GM18498 (cell line): ENCODE data around the gene CMTM3.
"Not testable (repeated sequence)": the region's sequence is repeated elsewhere in the genome, so short reads cannot be mapped to it uniquely, and the experiment has no call there.

Experiments
- ATAC-seq: cut with Tn5 transposase; IDR thresholded peaks from one replicate; pipeline ENCODE4 v1.9.1; 2021; ENCODE audit warnings: mild to moderate bottlenecking, moderate library complexity; ENCODE audit not compliant: unreplicated experiment

The CMTM3 gene

DNA sequence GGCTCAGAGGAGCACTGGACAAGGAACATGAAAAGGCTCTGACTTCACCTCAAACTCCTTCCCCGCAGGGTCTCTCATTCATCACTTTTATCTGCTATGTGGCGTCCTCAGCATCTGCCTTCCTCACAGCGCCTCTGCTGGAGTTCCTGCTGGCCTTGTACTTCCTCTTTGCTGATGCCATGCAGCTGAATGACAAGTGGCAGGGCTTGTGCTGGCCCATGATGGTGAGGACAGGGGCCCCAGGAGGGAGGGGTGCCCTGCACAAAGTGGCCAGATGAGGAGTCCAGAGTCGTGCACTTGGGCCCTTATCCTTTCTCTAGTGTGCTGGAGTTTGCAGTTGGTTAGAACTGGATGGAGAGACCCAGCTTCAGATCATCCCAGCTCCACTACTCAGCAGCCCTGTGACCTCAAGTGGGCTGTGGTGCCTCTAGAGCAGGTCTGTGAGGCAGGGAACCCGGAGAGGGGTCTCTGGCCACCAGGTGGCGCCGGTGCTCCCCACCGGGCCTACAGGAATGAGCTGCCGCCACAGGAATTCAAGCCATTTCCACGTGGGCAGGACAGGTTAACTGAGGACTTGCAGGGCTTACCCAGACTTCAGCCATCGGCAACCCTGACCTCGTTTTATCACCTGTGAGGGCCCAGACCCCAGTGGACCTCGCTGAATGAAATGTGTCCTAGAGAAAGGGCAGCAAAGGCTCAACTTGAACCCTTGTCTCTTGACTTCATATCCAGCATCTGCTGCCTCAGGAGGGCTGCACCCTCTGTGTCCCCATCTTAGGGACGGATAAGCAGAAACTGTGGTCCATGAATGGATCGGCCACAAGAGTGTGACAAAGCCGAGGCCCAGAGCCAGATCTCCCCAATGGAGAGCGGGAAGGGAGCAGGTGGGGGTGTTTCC lies 4.0 kb downstream of the CMTM3 start:
- peak; percentile 39 for ATAC-seq

DNA sequence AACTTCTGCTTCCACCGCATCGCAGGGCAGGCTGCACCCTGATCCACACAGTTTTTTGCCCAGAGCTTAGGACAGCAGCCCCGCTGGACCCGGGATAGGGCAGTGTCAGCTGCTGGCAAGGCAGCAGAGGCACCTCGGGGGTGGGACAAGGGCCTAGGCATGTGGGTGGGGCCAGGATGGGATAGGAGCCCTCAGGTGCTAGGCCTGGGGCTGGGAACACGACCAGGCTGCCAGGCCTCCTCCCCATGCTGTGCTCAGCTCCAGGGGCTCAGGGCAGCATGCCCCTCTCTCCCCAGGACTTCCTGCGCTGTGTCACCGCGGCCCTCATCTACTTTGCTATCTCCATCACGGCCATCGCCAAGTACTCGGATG lies 4.6 kb downstream of the CMTM3 start:
- no peak for ATAC-seq

DNA sequence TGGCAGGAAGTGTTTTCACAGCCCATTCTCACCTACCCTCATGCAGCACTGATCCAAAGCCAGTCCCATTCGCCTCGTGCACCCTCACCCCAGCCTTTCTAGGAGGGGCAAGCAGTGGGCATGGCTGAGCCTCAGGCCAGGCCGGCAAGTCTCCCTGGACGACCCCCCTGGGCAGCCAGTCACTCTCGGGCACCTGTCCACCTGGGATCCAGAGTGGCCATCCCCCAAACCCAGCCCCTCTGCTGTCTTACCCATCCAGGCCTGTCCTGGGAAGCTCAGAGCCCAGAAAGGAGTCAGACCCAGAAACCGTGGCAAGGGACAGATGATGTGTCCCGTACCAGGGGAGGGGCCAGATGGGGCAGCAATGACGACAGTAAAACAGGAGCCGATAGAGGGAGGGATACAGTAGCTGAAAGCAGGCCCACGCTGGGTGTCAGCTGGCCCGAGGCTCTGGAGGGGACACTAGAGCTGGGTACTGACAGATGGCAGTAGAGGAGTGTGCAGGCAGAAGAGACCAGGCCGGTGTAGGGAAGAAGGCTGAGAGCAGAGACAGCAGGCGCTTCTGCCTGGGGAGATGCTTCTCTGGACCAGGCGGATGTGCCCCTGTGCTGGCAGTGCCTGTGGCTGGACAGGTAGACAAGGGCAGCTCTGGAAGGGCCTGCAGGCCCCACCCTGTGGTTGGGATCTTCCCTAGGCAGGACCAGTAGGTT lies 5.8 kb downstream of the CMTM3 start:
- ATAC-seq, result no peak

DNA sequence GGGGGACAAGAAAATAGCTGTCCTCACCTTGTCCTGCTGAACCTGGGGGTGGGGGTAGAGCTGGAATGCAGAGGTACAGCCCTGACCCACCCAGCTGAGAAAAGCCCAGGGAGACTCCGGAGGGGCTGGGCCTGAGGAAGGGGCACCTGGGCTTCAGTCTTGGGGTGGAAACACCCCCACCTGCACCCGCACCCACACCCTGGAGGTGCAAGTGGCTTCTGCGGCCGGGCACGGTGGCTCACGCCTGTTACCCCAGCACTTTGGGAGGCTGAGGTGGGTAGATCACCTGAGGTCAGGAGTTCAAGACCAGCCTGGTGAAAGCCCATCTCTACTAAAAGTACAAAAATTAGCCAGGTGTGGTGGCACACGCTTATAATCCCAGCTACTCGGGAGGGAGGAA lies 7.4 kb downstream of the CMTM3 start:
- ATAC-seq, result not testable (repeated sequence)

DNA sequence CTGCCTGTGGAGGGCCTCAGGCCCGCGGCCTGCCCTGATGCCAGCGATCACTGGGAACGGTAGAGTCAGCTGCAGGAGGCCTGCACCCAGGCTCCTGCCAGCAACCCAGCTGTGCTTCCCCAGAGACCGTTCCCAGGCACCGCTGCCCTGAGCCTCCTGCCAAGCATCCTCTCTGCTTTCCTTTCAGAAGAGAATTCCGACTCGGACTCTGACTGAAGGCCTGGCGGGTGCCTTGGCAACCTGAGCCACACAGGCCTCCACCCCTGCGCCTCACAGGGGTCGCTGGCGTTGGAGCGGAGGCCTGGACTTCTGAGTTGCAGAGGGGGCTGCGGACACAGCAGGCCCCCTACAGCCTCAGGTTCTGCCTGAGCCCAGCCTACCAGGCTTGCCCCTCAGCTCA lies 7.9 kb downstream of the CMTM3 start:
- no peak for ATAC-seq

DNA sequence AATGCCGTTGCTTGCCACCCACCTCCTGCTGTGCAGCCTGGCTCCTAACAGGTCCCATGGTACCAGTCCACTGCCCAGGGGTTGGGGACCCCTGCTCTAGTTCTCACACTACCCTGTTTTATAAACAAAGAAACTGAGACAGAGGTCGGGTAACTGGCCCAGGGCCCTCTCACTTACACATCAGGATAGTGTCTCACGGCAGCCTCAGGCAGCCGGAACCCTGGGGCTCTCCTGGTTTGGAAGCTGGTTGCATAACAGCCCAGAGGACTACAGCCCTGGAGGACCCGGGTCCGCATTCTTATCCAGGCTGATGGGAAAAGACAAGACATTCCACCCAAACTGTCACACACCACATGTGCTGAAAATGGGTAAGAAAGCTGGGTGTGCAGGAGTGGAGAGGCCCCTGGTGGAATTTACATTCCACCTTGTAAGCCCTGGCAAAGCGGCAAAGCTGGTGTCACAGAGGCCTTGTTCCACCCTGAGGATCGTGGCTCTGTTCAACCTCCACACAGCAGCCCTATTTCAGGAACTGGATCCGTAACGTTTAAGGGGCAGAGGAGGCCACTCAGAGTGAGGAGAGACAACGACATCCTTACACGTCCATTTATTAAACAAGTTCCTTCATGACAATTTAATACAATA lies 9.8 kb downstream of the CMTM3 start:
- ATAC-seq, result no peak

DNA sequence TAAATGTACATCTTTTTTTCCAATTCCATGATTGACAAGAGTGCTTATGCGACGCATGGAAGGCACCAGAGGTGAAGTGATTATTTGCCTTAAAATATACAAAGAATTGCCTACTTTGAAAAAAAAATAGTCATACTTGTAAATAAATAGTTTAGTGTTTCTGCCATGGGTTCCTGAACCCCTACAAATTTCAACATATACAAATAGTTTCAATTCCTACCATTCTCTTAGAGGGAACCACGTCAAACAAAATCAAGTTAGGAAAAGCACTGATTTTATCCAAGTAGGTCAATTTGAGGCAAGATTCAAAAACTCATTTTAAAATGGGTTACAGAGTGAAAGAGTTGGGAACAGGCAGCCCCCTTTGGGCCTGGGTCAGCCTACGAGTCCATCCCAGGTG lies 11.7 kb downstream of the CMTM3 start:
- ATAC-seq, result no peak

DNA sequence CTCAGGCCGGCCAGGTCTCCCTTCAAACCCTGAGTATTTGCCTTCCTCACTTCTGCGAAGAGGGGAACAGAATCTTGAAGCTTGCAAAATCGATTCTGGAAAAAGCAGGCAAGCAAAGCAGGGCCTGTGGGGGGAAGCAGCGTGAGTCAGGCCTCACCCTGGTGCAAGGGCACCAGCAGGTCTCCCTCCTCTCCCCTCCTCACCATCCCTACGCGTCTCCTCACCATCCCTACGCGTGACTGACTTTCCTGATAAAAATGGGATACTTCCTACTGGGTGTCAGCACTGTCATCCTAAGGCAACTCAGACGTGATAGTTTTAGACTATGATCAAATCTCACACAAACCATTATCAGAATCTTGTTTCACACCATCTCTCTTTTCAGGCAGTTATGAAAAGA lies 12.1 kb downstream of the CMTM3 start:
- ATAC-seq, result no peak

DNA sequence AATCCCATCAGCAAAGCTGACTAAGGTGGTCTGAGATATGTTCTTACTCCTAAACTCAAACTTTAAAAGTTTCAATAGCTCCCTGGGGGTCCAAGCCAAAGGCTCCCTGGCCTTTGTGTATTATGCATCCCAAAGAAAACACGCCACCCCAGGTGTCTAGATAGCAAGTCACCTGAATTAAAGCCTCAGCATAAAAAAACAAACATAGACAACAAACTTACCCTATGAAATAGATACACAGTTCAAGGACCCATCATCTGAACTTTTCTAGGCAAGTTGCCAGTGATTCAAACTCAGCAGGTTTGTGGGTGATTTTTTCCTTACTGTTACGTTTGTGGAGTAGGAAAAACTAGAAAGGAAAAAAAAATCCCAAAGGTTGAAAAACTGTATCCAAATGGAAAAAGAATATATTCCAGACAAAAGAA lies 12.5 kb downstream of the CMTM3 start:
- ATAC-seq, result no peak

DNA sequence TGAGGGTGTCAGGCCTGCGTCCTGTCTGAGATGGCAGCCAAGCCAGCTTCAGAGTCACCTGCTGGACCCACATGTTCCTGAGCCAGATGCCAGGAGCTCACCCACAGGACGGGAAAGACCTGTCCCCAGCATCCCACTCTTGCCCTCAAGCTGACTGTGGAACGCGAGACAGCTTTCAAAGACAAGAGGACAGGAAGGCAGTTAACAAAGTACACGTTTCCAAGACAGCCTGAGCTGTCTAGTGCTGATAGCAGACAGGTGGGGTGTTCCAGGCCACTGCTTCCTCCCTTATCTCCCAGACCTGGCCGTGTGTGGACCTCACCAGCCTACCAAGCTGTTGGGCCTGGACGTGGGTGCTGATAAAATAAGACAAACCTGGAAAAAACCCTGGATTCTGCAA lies 13.2 kb downstream of the CMTM3 start:
- ATAC-seq, result no peak

DNA sequence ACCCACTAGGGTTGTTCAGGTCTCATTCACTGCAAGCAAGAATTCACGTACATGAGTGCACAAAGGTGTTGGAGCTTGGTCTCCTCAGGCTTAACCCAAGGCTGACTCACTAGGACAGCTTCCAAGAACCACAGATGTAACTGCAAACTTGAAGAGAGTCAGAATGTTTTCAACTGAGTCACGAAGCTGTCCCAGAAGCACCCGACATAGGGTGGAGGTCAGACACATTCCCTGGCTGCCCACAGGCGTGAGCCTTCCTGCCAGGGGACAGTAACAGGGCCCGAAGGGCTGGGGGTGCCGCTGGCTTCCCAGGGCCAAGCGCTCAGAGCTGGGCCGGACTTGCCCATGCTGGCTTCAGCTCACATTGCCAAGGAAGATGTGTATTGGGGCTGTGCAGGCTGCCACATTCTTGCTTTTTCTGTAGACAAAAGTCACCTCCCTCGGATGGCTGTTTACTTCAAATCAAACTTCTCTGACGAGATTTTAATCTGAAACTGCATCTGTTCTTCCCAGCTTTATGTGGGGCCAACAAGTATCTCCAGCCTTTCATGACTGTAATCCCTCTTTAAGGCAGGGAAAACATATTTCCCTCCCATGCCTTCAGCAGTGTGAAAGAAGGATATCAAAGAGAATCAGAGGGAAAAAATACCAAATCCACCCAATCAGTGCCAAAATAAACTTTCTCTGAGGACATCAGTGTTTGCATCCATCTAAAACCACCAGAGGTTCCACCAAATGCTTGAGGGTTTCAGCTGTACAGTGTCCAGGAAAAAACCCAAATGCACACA lies 14.3 kb downstream of the CMTM3 start:
- ATAC-seq, result no peak

DNA sequence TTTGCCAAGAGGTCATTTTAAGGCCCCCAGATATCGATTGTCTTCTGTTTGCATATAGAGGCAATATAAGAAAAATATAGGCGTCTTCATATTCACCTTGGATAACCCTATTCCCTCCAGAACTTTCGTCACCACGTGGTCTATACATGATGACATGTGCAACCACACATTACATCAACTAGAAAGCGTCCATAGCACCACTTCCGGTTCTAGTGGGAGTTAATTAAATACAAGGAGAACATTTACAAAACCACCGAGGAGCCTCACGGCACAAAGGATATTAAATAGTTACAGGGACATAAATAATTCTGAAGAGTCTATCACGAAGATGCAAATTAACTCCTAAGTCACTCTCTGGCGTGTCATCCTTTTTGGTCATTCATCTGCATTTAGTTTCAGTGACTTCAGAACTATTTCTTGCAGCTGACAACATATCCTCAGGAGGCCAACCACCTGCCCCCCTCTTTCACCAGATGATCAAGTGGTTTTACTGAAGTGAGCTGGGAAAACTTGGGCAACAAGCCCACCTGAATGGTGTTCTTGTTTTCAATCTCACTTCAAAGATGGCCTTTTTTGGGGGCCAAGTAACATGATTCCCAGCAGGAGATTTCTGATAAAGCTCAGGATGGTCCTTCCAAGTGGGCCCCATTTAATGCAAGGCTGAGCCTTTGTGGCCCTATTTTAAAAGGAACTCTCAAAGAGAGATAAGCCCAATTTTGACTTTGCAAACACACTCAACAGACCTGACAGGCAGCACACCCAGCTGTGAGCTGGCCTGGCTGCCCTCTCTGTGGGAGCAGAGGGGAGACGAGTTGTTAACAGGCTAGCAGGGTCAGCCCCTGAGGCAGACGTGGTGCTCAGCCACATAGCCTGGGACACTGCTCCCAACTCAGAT lies 15.3 kb downstream of the CMTM3 start:
- no peak for ATAC-seq

DNA sequence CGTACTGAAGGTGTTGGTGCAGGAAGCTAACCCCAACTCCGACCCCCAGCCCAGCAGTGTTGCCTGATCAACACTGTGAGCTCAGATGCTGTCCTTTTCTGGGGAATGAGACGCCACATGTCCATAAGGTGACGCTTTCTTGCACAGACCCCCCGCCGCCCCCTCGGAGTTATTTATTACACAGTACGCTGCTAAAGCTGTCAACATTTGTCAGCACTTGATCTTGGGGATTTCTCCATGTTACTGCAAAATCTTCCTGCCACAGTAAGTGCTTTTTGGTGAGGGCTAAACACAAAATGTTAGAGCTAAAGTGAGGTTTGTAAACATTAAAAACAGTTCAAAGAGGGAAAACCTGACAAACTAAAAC lies 15.9 kb downstream of the CMTM3 start:
- ATAC-seq, result no peak

DNA sequence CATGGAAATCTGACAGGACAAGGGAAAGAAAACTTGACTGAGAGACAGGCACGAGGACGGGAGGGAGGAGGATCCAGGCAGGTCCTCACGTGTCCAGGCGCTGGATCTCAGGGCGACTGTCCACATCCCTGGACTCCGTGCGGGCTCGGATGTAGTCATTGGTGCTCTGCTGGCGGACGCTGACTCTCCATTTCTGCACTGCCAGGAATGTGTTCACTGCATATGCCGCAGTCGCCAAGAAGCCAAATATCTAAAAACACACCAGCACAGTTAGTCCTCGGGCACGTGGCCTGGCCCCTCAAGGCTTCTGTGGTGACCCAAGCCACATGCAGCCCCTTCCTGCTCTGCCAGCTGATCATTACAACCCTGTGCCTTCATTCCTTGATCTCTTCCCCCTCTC lies 17.5 kb downstream of the CMTM3 start:
- no peak for ATAC-seq

DNA sequence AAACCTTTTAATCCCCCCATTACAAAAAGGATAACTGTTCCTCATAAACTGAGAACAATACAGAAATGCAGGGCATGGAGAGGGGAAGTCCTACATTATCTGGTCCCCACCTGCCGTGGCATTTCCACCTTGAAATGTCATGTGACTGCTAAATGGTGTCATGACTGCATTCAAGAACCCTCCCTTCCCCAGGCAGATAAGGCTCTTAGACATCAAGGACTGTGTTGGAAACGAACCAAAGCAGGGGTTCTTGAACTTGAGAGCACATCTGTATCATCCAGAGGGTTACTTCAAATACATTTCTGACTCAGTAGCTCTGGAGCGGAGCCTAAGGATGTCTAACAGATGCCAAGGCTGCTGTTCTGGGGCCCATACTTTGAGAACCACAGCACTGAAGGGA lies 18.4 kb downstream of the CMTM3 start:
- ATAC-seq, result no peak

DNA sequence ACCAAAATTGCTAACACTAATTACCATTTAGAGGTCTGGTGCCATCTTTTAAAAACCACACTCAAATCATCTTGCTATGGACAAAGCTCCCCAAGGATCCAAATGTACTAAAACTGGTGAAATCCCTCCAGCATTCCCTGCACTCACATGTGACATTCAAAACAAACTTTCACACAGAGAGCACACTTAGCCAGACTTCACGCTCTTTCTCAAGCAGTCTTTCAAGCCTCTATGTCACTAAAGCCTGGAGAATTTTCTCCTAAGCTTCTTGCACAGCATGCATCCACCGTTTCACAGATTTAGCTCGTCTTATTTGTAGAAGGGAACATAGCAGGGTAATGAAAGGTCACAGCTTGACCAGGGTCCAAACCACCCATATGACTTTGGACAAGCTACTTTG lies 19.3 kb downstream of the CMTM3 start:
- no peak for ATAC-seq

DNA sequence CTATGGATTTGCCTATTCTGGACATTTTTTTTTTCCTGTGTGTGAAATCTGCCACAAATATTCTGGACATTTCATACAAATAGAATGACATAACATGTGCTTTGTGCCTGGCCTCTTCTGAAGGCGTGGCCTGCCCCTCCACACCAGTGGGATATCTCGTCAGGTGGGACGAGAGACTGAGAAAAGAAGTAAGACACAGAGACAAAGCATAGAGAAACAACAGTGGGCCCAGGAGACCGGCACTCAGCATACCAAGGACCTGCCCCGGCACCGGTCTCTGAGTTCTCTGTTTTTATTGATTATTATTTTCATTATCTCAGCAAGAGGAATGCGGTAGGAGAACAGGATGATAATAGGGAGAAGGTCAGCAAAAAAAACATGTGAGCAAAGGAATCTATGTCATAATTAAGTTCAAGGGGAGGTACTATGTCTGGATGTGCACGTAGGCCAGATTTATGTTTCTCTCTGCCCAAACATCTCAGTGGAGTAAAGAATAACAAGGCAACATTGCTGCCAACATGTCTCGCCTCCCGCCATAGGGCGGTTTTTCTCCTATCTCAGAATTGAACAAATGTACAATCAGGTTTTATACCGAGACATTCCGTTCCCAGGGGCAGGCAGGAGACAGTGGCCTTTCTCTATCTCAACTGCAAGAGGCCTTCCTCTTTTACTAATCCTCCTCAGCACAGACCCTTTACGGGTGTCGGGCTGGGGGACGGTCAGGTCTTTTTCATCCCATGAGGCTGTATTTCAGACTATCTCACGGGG lies 23.3 kb downstream of the CMTM3 start:
- ATAC-seq, result not testable (repeated sequence)

DNA sequence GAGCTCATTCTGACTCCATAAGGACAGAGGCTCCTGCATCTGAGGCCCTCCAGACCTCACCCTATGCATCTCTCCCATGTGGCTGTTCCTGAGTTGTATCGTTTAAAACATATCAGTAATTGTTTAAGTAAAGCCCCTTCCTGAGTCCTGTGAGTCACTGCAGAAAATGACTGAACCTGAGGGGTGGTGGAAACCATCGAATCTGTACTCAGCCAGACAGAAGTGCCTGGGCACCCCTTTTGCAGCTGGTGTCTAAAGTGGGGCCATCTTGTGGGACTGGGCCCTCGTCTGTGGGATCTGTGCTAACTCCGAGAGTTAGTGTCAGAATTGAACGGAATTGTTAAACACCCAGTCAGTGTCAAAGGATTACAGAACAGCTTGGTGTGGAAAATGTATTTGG lies 25.4 kb downstream of the CMTM3 start:
- ATAC-seq, result no peak

DNA sequence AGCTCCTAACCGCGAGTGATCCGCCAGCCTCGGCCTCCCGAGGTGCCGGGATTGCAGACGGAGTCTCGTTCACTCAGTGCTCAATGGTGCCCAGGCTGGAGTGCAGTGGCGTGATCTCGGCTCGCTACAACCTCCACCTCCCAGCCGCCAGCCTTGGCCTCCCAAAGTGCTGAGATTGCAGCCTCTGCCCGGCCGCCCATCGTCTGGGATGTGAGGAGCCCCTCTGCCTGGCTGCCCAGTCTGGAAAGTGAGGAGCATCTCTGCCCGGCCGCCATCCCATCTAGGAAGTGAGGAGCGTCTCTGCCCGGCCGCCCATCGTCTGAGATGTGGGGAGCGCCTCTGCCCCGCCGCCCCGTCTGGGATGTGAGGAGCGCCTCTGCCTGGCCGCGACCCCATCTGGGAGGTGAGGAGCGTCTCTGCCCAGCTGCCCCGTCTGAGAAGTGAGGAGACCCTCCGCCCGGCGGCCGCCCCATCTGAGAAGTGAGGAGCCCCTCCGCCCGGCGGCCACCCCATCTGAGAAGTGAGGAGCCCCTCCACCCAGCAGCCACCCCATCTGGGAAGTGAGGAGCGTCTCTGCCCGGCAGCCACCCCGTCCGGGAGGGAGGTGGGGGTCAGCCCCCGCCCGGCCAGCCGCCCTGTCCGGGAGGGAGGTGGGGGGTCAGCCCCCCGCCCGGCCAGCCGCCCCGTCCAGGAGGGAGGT lies 26.2 kb downstream of the CMTM3 start:
- not testable (repeated sequence) for ATAC-seq
